NB4 (cell line): Measurements from ENCODE around the gene POC1A.

Experiments used
- CTCF ChIP-seq: IDR thresholded peaks from one replicate; pipeline ENCODE4 v1.5.1; 2012; ENCODE audit warnings: low read depth, low read length
- MYC ChIP-seq: IDR thresholded peaks from 2 replicates; pipeline ENCODE4 v1.6.1; 2011; ENCODE audit warnings: low read depth, low read length
- POLR2A ChIP-seq: IDR thresholded peaks from 2 replicates; pipeline ENCODE4 v1.6.1; 2011; ENCODE audit warnings: mild to moderate bottlenecking; ENCODE audit not compliant: insufficient read length; ENCODE audit errors: extremely low read depth

- TF ChIP-seq POLR2A (no peak), CTCF (no peak), MYC (no peak)
Measured at GRCh38 chr3:52190294-52191074, 36.3 kb upstream of the POC1A start.
